ENCODE results near the gene RNF183.

RNF183 gene, protein sequence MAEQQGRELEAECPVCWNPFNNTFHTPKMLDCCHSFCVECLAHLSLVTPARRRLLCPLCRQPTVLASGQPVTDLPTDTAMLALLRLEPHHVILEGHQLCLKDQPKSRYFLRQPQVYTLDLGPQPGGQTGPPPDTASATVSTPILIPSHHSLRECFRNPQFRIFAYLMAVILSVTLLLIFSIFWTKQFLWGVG

DNA sequence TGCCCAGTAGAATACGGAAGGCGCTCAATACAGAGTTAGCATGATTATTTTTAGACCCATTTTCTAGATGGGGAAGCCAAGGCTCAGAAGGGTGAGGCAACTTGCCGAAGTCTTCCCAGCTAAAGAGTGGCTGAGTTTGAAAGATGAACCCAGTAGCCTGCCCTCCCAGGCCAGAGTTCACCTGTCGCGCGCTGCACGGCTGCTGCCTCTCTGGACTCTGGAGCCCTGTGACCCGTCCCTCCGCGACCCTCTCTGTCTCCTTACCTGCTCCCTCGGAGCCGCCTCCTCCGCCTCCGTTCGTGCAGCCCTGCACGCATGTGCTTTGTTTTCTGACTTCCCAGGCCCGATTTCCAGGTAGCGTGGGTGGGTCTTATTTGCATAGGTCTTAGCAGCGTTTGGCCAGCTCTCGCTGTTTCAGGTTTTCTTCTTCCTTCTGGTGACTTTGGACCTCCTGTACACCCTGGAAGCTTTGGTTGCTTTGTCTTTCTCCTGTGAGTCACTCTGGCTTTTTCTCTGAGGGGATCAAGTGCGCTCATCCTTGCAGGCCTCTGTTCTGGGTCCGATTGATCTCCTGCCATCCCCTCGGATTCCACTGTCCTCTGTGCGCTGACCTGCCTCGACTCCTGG is at the start of gene RNF183:
RNF183 (minus strand) TSS at position 585 of the 627 bp plus-strand sequence. CDS start 5,192 bp downstream, outside the sequence.
- no peak for DNase-seq (ENCODE audit: low read depth)

- DNase-seq (ENCODE audit: low read depth), result no peak
These were observed 49.2 kb upstream of the RNF183 start for GRCh38 chr9:113352411-113352810.

GRCh38 chr9:113352006-113352405 is 48.8 kb upstream of the RNF183 start:
- no peak for DNase-seq (ENCODE audit: low read depth)

GRCh38 chr9:113350937-113351336 is 47.8 kb upstream of the RNF183 start:
- DNase-seq (ENCODE audit: low read depth), result no peak

DNA sequence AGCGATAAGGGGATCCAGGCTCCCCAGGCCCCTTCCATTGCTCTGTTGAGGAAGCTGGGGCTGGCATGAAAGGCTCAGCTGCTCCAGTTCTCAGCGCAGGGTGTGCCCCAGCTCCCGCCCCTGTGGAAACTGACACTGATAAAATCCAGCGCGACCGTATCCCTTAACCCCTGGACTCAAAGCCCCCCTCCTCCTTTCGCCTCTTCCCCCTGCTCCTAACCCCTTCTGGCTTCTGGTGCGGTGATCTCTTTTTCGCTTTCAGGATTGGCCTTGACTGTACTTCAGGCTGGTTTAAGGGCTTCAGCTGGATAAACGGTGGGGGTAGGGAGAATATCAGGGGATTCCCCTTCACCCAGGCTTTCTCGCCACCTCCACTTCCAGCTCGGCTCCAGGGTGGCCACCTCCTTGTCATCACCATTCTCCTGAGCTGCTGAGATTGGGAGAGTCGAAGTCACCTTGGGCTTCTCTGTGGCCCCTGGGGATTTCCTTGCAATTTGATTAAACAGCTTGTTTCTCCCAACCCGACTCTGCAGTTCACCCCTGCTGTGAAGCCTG is 47.0 kb upstream of the RNF183 start:
- DNase-seq (ENCODE audit: low read depth), result no peak

DNA sequence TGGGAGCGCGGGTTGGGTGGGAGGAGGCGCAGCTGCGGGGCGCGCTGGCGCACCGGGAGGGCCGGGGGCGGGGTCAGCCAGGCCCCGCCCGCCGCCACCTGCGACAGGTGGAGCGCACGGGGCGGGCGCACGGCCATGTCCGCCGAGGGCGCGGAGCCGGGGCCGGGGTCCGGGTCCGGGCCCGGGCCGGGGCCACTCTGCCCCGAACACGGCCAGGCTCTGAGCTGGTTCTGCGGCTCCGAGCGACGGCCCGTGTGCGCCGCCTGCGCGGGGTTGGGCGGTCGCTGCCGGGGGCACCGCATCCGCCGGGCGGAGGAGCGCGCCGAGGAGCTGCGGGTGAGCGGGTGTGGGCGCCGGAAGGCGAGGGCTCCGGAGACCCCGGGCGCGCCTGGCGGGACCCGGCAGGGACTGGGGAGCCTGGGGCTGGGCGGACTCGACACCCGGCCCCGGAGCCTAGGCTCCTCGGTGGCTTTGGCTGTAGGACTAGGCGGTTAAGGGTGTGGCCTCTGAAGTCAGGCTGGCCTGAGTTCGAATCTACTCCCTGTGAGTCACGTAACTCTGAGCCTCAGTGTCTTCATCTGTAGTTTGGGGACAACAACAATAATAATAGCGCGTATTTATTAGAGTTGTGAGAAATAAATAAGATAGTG is 46.4 kb upstream of the RNF183 start, which contains the start of gene BSPRY:
BSPRY (plus strand) TSS at position 97 of the 650 bp plus-strand sequence; CDS start at position 136, 39 bp downstream.
- no peak for DNase-seq (ENCODE audit: low read depth)

GRCh38 chr9:113349066-113349444 is 45.9 kb upstream of the RNF183 start:
- no peak for DNase-seq (ENCODE audit: low read depth)

GRCh38 chr9:113348437-113348836 is 45.3 kb upstream of the RNF183 start:
- no peak for DNase-seq (ENCODE audit: low read depth)

DNA sequence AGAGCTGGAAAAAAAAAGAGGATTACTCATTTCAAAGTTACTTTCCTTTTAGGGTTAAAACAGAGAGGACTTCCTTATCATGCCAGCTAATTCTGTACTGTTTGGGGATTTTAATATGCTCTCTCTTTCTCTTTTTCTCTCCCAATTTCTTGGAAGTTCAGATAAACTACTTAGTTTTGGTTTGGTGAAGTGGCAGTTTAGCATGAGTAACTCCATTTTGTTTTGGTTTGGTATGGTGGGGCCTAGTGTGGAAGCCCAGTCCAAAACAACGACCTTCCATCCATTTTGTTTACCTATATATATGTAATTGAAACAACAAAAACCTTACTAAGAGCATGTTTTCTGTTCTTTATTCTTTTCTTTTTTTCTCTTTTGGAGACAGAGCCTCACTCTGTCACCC is 42.5 kb upstream of the RNF183 start:
- no peak for DNase-seq (ENCODE audit: low read depth)

DNA sequence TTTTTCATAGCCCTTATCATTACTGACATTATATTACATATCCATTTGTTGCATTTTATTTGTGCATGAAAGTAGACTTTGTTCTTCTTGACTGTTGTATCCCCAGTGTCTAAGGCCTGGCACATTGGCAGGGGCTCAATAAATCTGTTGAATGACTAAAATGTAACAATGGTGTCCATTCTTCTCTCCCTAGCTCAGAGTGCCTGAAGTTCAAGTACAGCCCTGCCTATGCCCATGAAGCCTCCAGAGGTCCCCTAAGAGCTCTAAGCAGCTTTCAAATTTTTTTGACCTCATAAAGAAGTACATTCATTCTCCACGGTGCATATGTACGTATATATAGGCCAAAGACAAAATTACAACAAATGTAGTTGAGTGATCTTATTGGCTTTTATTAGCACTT is 42.0 kb upstream of the RNF183 start:
- DNase-seq (ENCODE audit: low read depth), result no peak

- DNase-seq (ENCODE audit: low read depth), result peak; percentile 94
These were observed 40.6 kb upstream of the RNF183 start for GRCh38 chr9:113343732-113344231.

DNA sequence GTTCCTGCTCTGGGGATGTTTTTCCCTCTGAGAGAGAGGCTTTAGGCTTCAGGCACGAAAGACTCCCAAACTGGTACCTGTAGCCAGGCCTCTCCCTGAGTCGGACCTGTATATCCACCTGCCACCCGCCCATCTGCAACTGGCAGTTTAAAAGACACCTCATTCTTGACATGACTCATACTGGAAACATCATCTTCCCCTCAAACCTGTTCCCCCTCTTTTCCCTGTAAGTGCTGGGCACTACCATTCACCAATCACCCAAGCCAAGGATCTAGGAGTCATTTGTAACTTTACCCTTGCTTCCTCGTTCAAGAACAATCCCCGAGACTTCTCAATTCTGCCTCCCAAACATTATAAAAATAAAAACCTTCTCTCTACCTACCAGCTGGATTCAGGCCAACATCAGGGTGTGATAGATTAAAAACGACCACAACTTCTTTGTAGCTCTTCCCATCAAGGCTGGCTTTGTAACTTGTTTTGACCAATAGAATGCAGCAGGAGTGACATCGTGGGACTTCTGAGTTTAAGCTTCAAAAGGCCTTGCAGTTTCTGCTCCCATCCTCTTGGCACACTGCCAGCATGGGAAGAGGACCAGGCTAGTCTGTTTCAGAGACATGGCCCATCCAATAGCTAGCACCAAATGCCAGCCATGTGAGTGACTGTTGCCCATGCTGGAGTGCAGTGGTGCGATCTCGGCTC is 38.7 kb upstream of the RNF183 start:
- no peak for DNase-seq (ENCODE audit: low read depth)

GRCh38 chr9:113340011-113340699 is 37.0 kb upstream of the RNF183 start, which contains the start of gene WDR31:
Gene WDR31, minus strand, starts transcription at chr9:113340275. Its CDS starts 8,253 bp downstream, at chr9:113332022.
- peak; percentile 79 for DNase-seq (ENCODE audit: low read depth)

DNA sequence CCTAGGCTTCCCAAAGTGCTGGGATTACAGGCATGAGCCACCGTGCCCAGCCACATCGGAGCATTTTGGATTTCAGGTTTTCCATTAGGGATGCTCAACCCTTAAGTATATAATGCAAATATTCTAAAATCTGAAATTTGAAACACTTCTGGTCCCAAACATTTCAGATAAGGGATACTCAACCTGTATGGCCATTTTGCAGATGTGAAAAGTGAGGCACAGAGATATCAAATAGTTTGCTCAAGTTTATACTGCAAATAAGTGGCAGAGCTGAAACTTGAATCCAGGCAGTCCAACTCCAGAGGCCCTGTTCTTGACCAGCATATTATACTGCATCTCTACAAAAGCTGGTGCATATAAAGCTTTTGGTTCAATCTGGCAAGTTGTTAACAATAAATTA is 34.5 kb upstream of the RNF183 start:
- no peak for DNase-seq (ENCODE audit: low read depth)

DNA sequence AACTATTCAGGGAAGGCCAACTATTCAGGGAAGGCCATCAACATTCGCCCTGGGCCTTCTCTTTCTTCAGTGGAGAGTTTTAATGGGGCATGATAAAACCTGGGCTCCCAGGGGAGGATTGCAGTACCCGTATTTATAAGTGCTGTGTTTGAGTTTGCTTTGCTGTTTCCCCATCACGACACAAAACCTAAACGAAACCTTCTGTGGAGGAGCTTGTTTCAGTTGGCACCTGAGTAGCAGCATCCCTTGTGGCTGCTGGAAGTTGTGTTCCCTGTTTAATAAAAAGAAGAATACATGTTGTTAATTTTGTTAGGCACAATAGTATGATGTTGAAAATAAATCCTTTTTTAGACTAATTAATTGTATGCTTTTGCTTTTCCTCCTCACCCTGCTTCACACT is 28.6 kb upstream of the RNF183 start:
- no peak for DNase-seq (ENCODE audit: low read depth)

DNA sequence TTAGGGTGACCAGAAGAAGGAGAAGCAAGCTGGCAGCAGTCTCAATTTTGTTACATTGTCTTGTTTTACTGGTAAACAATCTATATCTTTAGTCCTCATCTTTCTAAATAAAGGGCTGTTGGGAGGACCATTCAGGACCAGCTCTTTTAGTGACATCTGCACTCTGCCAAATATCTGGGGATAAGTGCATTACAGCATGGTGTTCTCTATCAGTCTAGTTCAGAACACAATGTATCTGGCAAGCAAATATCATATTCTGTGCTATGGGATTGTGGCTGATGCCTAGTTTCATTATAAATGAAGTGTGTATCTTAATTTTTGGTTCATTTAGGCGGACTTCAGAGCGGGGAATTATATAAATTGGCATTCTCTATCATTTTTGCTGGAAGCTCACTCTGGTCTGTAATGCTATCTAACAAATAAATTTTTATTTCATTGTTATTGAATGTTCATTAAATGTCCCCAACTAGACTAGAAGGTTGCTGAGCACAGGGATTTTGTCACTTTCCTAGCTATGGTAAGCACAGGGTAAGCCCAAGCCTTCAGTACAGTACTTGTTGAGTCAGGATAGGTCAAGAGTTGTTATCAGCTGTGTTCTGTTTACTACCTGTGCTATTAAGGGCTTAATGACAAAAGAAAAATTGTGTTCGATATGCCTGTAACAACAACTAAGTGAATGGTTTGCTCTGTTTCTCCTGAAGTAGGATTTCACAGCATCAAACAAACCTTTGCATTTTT is 25.0 kb upstream of the RNF183 start:
- no peak for DNase-seq (ENCODE audit: low read depth)

GRCh38 chr9:113326230-113326629 is 23.1 kb upstream of the RNF183 start:
- no peak for DNase-seq (ENCODE audit: low read depth)

- DNase-seq (ENCODE audit: low read depth), result no peak
These were observed 19.5 kb upstream of the RNF183 start for GRCh38 chr9:113322671-113323070.

GRCh38 chr9:113320051-113320450 is 16.9 kb upstream of the RNF183 start:
- DNase-seq (ENCODE audit: low read depth), result no peak

DNA sequence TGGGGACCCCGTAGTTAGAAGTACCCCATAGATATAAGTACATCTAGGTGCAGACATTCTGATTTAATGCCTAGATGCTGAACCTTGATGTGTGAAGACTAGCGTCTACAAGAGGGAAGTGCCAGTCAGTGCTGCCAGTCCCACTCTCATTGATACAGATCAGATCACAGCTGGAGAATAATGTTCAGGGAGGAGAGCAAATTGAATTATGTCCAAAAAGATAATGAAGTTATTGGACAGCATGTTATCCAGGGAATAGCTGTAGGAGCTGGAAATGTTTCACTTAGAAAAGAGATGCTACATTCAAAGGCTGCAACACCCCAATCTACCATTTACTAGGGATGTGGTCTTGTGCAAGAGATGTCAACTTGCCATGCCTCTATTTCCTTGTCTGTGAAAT is 15.9 kb upstream of the RNF183 start:
- DNase-seq (ENCODE audit: low read depth), result no peak

DNA sequence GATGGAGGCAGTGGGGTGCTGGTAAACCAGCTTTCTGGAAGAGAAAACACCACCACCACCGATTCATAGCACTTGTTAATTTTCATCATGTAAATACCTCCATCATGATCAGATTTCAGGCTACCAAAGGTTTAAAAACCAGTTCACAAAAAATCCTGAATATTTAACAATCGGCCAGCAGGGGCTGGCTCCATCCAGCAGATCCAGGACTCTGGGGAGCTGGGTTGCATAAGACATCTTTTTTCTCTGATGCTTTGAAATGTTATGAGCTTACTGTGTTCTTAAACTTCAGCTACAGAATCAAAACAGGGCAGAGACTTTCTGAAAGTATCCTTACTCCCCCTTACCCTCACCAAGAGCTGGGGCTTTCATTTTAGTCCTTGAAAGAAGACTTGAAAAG is 14.6 kb upstream of the RNF183 start:
- DNase-seq (ENCODE audit: low read depth), result peak; percentile 56
